ENCODE results near the gene SLC5A3. TPM values are rescaled to one million over a fixed set of nuclear protein-coding genes. Genes with fewer than 3 reads are reported as not detected.
A peak's percentile ranks its signal among the peaks of the same experiment; 100 is the strongest.

SLC5A3 gene
- total and polyA plus RNA-seq, 2 experiments from 2014 or later, result 6.2 to 32.7 TPM

- Histone ChIP-seq H4K20me1 (replicated peaks; ENCODE audit: insufficient read depth) (peaks cover 28% of the 10 kb centered on the region), H2AFZ (peak overlapping the region; percentile 99), H3K27me3 (ENCODE audit: insufficient read depth) (peaks cover 15% of the 10 kb centered on the region; the same call in 1 of the 2 replicates), H3K79me2 (replicated peaks; ENCODE audit: insufficient read depth) (peaks cover 33% of the 10 kb centered on the region), H3K36me3 (ENCODE audit: insufficient read depth) (no peaks in the 10 kb centered on the region), H3F3A (replicated peaks; ENCODE audit: low read depth) (no peaks in the 10 kb centered on the region; the same call in 1 of the 2 replicates), H3K4me3 (peak overlapping the region; percentile 62), H3K27ac (ENCODE audit: low read depth) (no peak overlapping the region), H3K4me1 (ENCODE audit: insufficient read depth) (peaks cover 32% of the 10 kb centered on the region), H3K4me2 (peak overlapping the region; percentile 85), H3K9me2 (ENCODE audit: insufficient read depth) (no peaks in the 10 kb centered on the region)
- Mint-ChIP-seq H3K36me3 (ENCODE audit: low read depth) (peaks cover 9% of the 10 kb centered on the region; the same call in 2 of the 3 replicates), H3K9me3 (peaks cover 3% of the 10 kb centered on the region; the same call in 1 of the 3 replicates), H3K27me3 (ENCODE audit: insufficient read depth, low read depth, poor library complexity) (peaks cover 8% of the 10 kb centered on the region), H3K27ac (no peak overlapping the region; the same call in 1 of the 2 replicates), H3K4me3 (peak overlapping the region; percentile 69), H3K4me1 (peaks cover 31% of the 10 kb centered on the region)
- ATAC-seq, result peak; percentile 65
- TF ChIP-seq EZH2 (IDR thresholded peaks at IDR 0.05; ENCODE audit: low read depth, unreplicated experiment) (no peak), ZNF114 (CRISPR knock-in tag; IDR thresholded peaks at IDR 0.05) (no peak), NANOG (IDR thresholded peaks at IDR 0.05; ENCODE audit: borderline replicate concordance) (no peak), POLR2AphosphoS5 (IDR thresholded peaks at IDR 0.05; ENCODE audit: low read depth) (no peak)
- no peak for DNase-seq (ENCODE audit: low spot score)
Observed at GRCh38 chr21:34072145-34073031, 990 bp upstream of the SLC5A3 start.

GRCh38 chr21:34073749-34074282 lies 438 bp downstream of the SLC5A3 start:
- H3K27me3 Mint-ChIP-seq (ENCODE audit: insufficient read depth, low read depth, poor library complexity), result peaks cover 8% of the 10 kb centered on the region
- H3F3A ChIP-seq (replicated peaks; ENCODE audit: low read depth), result no peaks in the 10 kb centered on the region; the same call in 1 of the 2 replicates
- no peaks in the 10 kb centered on the region; the same call in 1 of the 2 replicates for H3K36me3 ChIP-seq (ENCODE audit: insufficient read depth)
- H3K27ac Mint-ChIP-seq, result no peak overlapping the region; the same call in 1 of the 2 replicates
- peak overlapping the region; percentile 96 for H3K4me3 Mint-ChIP-seq
- no peak for TF ChIP-seq NANOG (IDR thresholded peaks at IDR 0.05; ENCODE audit: borderline replicate concordance)
- no peak for TF ChIP-seq CREB1 (CRISPR knock-in tag; IDR thresholded peaks at IDR 0.05; ENCODE audit: low read depth)
- no peak for TF ChIP-seq STAT1 (IDR thresholded peaks at IDR 0.05; ENCODE audit: unreplicated experiment)
- TF ChIP-seq EZH2phosphoT487 (IDR thresholded peaks at IDR 0.05; ENCODE audit: unreplicated experiment), result no peak
- TF ChIP-seq ETS1 (IDR thresholded peaks at IDR 0.05), result no peak
- TF ChIP-seq ZNF331 (CRISPR knock-in tag; IDR thresholded peaks at IDR 0.05; ENCODE audit: low read depth), result no peak
- no peak for TF ChIP-seq ZNF462 (CRISPR knock-in tag; IDR thresholded peaks at IDR 0.05)
- H3K36me3 Mint-ChIP-seq (ENCODE audit: low read depth), result peaks cover 9% of the 10 kb centered on the region; the same call in 2 of the 3 replicates
- peaks cover 39% of the 10 kb centered on the region for H4K20me1 ChIP-seq (replicated peaks; ENCODE audit: insufficient read depth)
- H3K4me3 ChIP-seq, result peak overlapping the region; percentile 88
- H3K79me2 ChIP-seq (replicated peaks; ENCODE audit: insufficient read depth), result peaks cover 48% of the 10 kb centered on the region
- H3K27ac ChIP-seq (ENCODE audit: low read depth), result no peak overlapping the region
- peak overlapping the region; percentile 96 for H3K4me2 ChIP-seq
- ATAC-seq, result peak; percentile 4; the same call in 2 of the 3 replicates
- H3K4me1 ChIP-seq (ENCODE audit: insufficient read depth), result peaks cover 32% of the 10 kb centered on the region
- no peaks in the 10 kb centered on the region for H3K9me2 ChIP-seq (ENCODE audit: insufficient read depth)
- H3K27me3 ChIP-seq (ENCODE audit: insufficient read depth), result peaks cover 15% of the 10 kb centered on the region; the same call in 1 of the 2 replicates
- H3K4me1 Mint-ChIP-seq, result peaks cover 31% of the 10 kb centered on the region
- no peak overlapping the region for H2AFZ ChIP-seq
- peaks cover 3% of the 10 kb centered on the region; the same call in 1 of the 3 replicates for H3K9me3 Mint-ChIP-seq
- peak; percentile 42 for DNase-seq (ENCODE audit: low spot score)

Data from GM23338 (cell line).